Natural killer cell (primary cell): ENCODE results near the gene ARHGAP20. TPM values are rescaled to one million over a fixed set of nuclear protein-coding genes. Genes with fewer than 3 reads are reported as not detected.

ENCODE experiments used
- ATAC-seq, 3 donors: fragments of 150-1000 bp in 2 of 3; fragments of 200-7000 bp in 1 of 3; cut with Tn5 transposase; 1 replicate in 1 of 3; 2 replicates in 2 of 3; pipeline ENCODE4 v1.10.0; 2021; ENCODE audit warnings: mild to moderate bottlenecking in 2 of 3, moderate library complexity in 2 of 3
- DNase-seq, 2 donors: peaks; one replicate each; pipeline versions ENCODE4 v3.0.0 to v3.0.0-alpha.2; 2013 to 2021; ENCODE audit warnings: mixed read lengths in 1 of 2
- H3K27ac ChIP-seq: one replicate; pipeline ENCODE4 v1.5.1; 2013; ENCODE audit warnings: mild to moderate bottlenecking, low read length
- H3K27me3 ChIP-seq: one replicate; pipeline ENCODE4 v1.6.1; 2013; ENCODE audit warnings: low read length; ENCODE audit not compliant: control insufficient read depth, insufficient read depth
- H3K36me3 ChIP-seq: one replicate; pipeline ENCODE4 v1.6.1; 2013; ENCODE audit warnings: low read length; ENCODE audit not compliant: control insufficient read depth, insufficient read depth
- H3K4me1 ChIP-seq: one replicate; pipeline ENCODE4 v1.6.1; 2013; ENCODE audit warnings: low read length; ENCODE audit not compliant: control insufficient read depth, insufficient read depth
- H3K4me3 ChIP-seq: one replicate; pipeline ENCODE4 v1.5.1; 2013; ENCODE audit warnings: low read length
- H3K9me3 ChIP-seq: one replicate; pipeline ENCODE4 v1.6.1; 2013; ENCODE audit warnings: low read length; ENCODE audit not compliant: control insufficient read depth, insufficient read depth
- H3K27ac Mint-ChIP-seq, 2 donors: one replicate each; pipeline ENCODE4 v1.8.0; 2022; ENCODE audit warnings: mild to moderate bottlenecking in 2 of 2, mixed read lengths in 2 of 2, moderate library complexity in 1 of 2
- H3K27me3 Mint-ChIP-seq, 2 donors: one replicate each; pipeline ENCODE4 v1.8.0; 2022; ENCODE audit warnings: low read depth in 2 of 2, mixed read lengths in 2 of 2
- H3K36me3 Mint-ChIP-seq: one replicate; pipeline ENCODE4 v1.8.0; 2022; ENCODE audit warnings: mixed read lengths
- H3K4me1 Mint-ChIP-seq, 2 donors: one replicate each; pipeline ENCODE4 v1.8.0; 2022; ENCODE audit warnings: mixed read lengths in 2 of 2
- H3K4me3 Mint-ChIP-seq: one replicate; pipeline ENCODE4 v1.8.0; 2022; ENCODE audit warnings: mild to moderate bottlenecking, moderate library complexity, mixed read lengths
- H3K9me3 Mint-ChIP-seq, 2 donors: one replicate each; pipeline ENCODE4 v1.8.0; 2022; ENCODE audit warnings: mixed read lengths in 2 of 2
- CTCF ChIP-seq: fragments of 200-600 bp; IDR thresholded peaks from one replicate; pipeline ENCODE4 v1.8.0; 2022; ENCODE audit warnings: antibody characterized with exemption
- WGBS: methylation state at CpG from one replicate; pipeline ENCODE4 v1.1.7; 2013; ENCODE audit warnings: missing lambda C conversion rate; ENCODE audit not compliant: insufficient coverage; 5-methylcytosine and 5-hydroxymethylcytosine counted together
- intact Hi-C: fragments of 100-400 bp; cut with micrococcal nuclease; formaldehyde crosslinking; loops from one replicate; pipeline ENCODE4 v1.14.2; 2022
- total RNA-seq, 4 donors: library from RNA; stranded (reverse); fragments of 120-200 nt in 1 of 4; gene quantifications; one replicate each; pipeline versions ENCODE4 v1.2.3 to v1.2.4, GENCODE V29; 2013 to 2022

The ARHGAP20 gene
- total RNA-seq: not detected
- total RNA-seq (2013): 0.50 TPM

- peaks cover 48 to 65% of the 10 kb centered on the region in 2 donors for H3K27me3 Mint-ChIP-seq
- H3K9me3 ChIP-seq: peaks cover 3% of the 10 kb centered on the region
- H3K27ac ChIP-seq: no peak within 1 kb of the TSS
- intact Hi-C loops: no loop called here
- H3K9me3 Mint-ChIP-seq: peaks cover 2 to 6% of the 10 kb centered on the region in 2 donors
- DNase-seq: peak; percentile 12 to 61
- H3K27me3 ChIP-seq: peaks cover 48% of the 10 kb centered on the region
- under 1% methylated on average over 109 of the region's 109 CpGs for WGBS
- peaks cover 24% of the 10 kb centered on the region for H3K4me1 ChIP-seq
- TF ChIP-seq CTCF: no peak
- H3K36me3 ChIP-seq: no peaks in the 10 kb centered on the region
- peak within 1 kb of the TSS; percentile 68 for H3K4me3 Mint-ChIP-seq
- peaks cover 12% of the 10 kb centered on the region in 2 donors for H3K4me1 Mint-ChIP-seq
- peak within 1 kb of the TSS; percentile 40 for H3K4me3 ChIP-seq
- ATAC-seq: peak; percentile 61 to 82 (median 63)
- H3K27ac Mint-ChIP-seq: no peak within 1 kb of the TSS
- peaks cover 22% of the 10 kb centered on the region for H3K36me3 Mint-ChIP-seq
These were observed at the start of gene ARHGAP20 for GRCh38 chr11:110711776-110712658. TSS of gene ARHGAP20 (minus strand) at chr11:110712437. CDS start at chr11:110712231, 206 bp downstream.

- H3K4me1 Mint-ChIP-seq: no peaks in the 10 kb centered on the region
- Histone ChIP-seq H3K4me3 (no peak overlapping the region), H3K4me1 (no peaks in the 10 kb centered on the region), H3K27me3 (no peaks in the 10 kb centered on the region), H3K9me3 (no peaks in the 10 kb centered on the region), H3K27ac (no peak overlapping the region), H3K36me3 (no peaks in the 10 kb centered on the region)
- no peaks in the 10 kb centered on the region for H3K9me3 Mint-ChIP-seq
- ATAC-seq (no peak), DNase-seq (no peak)
- no peaks in the 10 kb centered on the region for H3K36me3 Mint-ChIP-seq
- H3K4me3 Mint-ChIP-seq: no peak overlapping the region
- intact Hi-C loops: no loop called here
- no peak overlapping the region for H3K27ac Mint-ChIP-seq
- 70% methylated on average over 1 of the region's 1 CpG for WGBS
- TF ChIP-seq CTCF: no peak
- H3K27me3 Mint-ChIP-seq: no peaks in the 10 kb centered on the region
These were observed 49.8 kb upstream of the ARHGAP20 start for GRCh38 chr11:110761991-110762390.

DNA sequence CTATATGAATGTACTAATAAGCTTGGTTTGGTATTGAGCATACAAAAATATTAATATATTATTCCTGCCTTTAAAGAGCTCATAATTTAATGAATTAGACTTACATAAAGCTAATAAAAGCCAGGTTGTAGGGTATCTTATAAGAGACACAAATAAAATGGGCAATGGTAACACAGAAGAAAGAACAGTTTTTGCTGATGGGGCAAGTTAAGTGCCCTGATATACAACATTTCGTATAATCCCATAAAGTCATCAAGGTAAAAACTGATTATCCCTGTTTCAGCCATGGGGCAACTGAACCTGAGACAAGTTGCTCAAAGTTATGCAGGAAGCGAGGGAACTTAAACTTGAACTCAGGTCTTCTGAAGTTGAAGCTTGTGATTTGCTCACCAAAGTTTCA, 48.9 kb upstream of the ARHGAP20 start:
- no peak for ATAC-seq
- no peaks in the 10 kb centered on the region for H3K4me1 Mint-ChIP-seq
- H3K27me3 ChIP-seq: no peaks in the 10 kb centered on the region
- no peaks in the 10 kb centered on the region for H3K9me3 ChIP-seq
- H3K9me3 Mint-ChIP-seq: no peaks in the 10 kb centered on the region
- H3K36me3 ChIP-seq: no peaks in the 10 kb centered on the region
- 83% methylated on average over 2 of the region's 2 CpGs for WGBS
- no peak overlapping the region for H3K27ac ChIP-seq
- no peaks in the 10 kb centered on the region for H3K4me1 ChIP-seq
- DNase-seq: no peak
- no peak overlapping the region for H3K4me3 Mint-ChIP-seq
- no peak overlapping the region for H3K27ac Mint-ChIP-seq
- H3K4me3 ChIP-seq: no peak overlapping the region
- H3K27me3 Mint-ChIP-seq: no peaks in the 10 kb centered on the region
- intact Hi-C loops: no loop called here
- TF ChIP-seq CTCF: no peak
- H3K36me3 Mint-ChIP-seq: no peaks in the 10 kb centered on the region
